ENCODE results near the gene RBPMS2.

RBPMS2 gene

GRCh38 chr15:64783796-64784195 lies 8.4 kb upstream of the RBPMS2 start:
- H3K14ac ChIP-seq (ENCODE audit: low read length in 2 of 2), result peak overlapping the region in 1 of 2 experiments; percentile 64
- no peaks in the 10 kb centered on the region for H3K36me3 ChIP-seq (ENCODE audit: control insufficient read depth in 1 of 2, insufficient read depth in 2 of 2, low read depth in 1 of 2, low read length in 2 of 2)
- DNase-seq, result no peak
- no peak overlapping the region for H2AK5ac ChIP-seq (ENCODE audit: low read length, severe bottlenecking)
- H2BK15ac ChIP-seq (ENCODE audit: low read depth, poor library complexity, severe bottlenecking), result no peak overlapping the region
- H3K9me3 ChIP-seq (ENCODE audit: control insufficient read depth, low read length), result no peaks in the 10 kb centered on the region
- 96% methylated on average over 4 of the region's 4 CpGs for WGBS
- H3K23ac ChIP-seq (ENCODE audit: low read length in 2 of 2), result no peak overlapping the region
- no peak overlapping the region for H3K4me2 ChIP-seq (ENCODE audit: low read length, poor library complexity, severe bottlenecking)
- no peak overlapping the region for H2BK5ac ChIP-seq (ENCODE audit: low read depth, low read length, poor library complexity, severe bottlenecking)
- no peak overlapping the region for H2BK120ac ChIP-seq (ENCODE audit: low read depth, low read length)
- no peak overlapping the region for H3K27ac ChIP-seq (ENCODE audit: low read length, poor library complexity, severe bottlenecking)
- no peaks in the 10 kb centered on the region for H3K4me1 ChIP-seq (ENCODE audit: control insufficient read depth, insufficient read depth, low read depth, low read length)
- peaks cover 0 to 12% of the 10 kb centered on the region in 2 experiments for H3K27me3 ChIP-seq (ENCODE audit: control insufficient read depth in 1 of 2, insufficient read depth in 1 of 2, low read length in 2 of 2)
- no peaks in the 10 kb centered on the region for H3K79me1 ChIP-seq (replicated peaks; ENCODE audit: low read length, poor library complexity, severe bottlenecking)
- H3K18ac ChIP-seq (ENCODE audit: low read depth in 1 of 2, low read length in 2 of 2), result no peak overlapping the region
- H2BK12ac ChIP-seq (ENCODE audit: low read length in 2 of 2), result no peak overlapping the region
- H3K9ac ChIP-seq (ENCODE audit: low read length), result no peak overlapping the region
- H3K4ac ChIP-seq (ENCODE audit: low read depth in 1 of 2, low read length in 2 of 2), result no peak overlapping the region
- no peak overlapping the region for H3K4me3 ChIP-seq (ENCODE audit: insufficient read depth in 1 of 2, low read depth in 1 of 2, low read length in 2 of 2)
- H4K91ac ChIP-seq (ENCODE audit: low read length), result no peak overlapping the region
- no peak overlapping the region for H4K8ac ChIP-seq (ENCODE audit: low read length)
- H2AFZ ChIP-seq (ENCODE audit: low read depth, low read length), result no peak overlapping the region

- Histone ChIP-seq H3K4me3 (ENCODE audit: insufficient read depth in 1 of 2, low read depth in 1 of 2, low read length in 2 of 2) (no peak overlapping the region), H2BK120ac (ENCODE audit: low read depth, low read length) (no peak overlapping the region), H3K9ac (ENCODE audit: low read length) (no peak overlapping the region), H3K27me3 (ENCODE audit: control insufficient read depth in 1 of 2, insufficient read depth in 1 of 2, low read length in 2 of 2) (peaks cover 0 to 16% of the 10 kb centered on the region in 2 experiments), H4K91ac (ENCODE audit: low read length) (no peak overlapping the region), H3K79me1 (replicated peaks; ENCODE audit: low read length, poor library complexity, severe bottlenecking) (no peaks in the 10 kb centered on the region), H3K4me1 (ENCODE audit: control insufficient read depth, insufficient read depth, low read depth, low read length) (no peaks in the 10 kb centered on the region), H2AFZ (ENCODE audit: low read depth, low read length) (no peak overlapping the region), H3K9me3 (ENCODE audit: control insufficient read depth, low read length) (no peaks in the 10 kb centered on the region), H2BK12ac (ENCODE audit: low read length in 2 of 2) (no peak overlapping the region), H3K36me3 (ENCODE audit: control insufficient read depth in 1 of 2, insufficient read depth in 2 of 2, low read depth in 1 of 2, low read length in 2 of 2) (no peaks in the 10 kb centered on the region), H2BK15ac (ENCODE audit: low read depth, poor library complexity, severe bottlenecking) (no peak overlapping the region), H3K4me2 (ENCODE audit: low read length, poor library complexity, severe bottlenecking) (no peak overlapping the region), H3K23ac (ENCODE audit: low read length in 2 of 2) (no peak overlapping the region), H2AK5ac (ENCODE audit: low read length, severe bottlenecking) (no peak overlapping the region), H2BK5ac (ENCODE audit: low read depth, low read length, poor library complexity, severe bottlenecking) (no peak overlapping the region), H4K8ac (ENCODE audit: low read length) (no peak overlapping the region), H3K27ac (ENCODE audit: low read length, poor library complexity, severe bottlenecking) (no peak overlapping the region), H3K18ac (ENCODE audit: low read depth in 1 of 2, low read length in 2 of 2) (no peak overlapping the region), H3K14ac (ENCODE audit: low read length in 2 of 2) (no peak overlapping the region), H3K4ac (ENCODE audit: low read depth in 1 of 2, low read length in 2 of 2) (no peak overlapping the region)
- WGBS, result 100% methylated on average over 3 of the region's 5 CpGs
- DNase-seq, result no peak
Measured at GRCh38 chr15:64782751-64783150, 7.4 kb upstream of the RBPMS2 start.

GRCh38 chr15:64781299-64781698 lies 5.9 kb upstream of the RBPMS2 start:
- WGBS, result 95% methylated on average over 6 of the region's 6 CpGs

GRCh38 chr15:64780600-64781156 lies 5.3 kb upstream of the RBPMS2 start:
- H2AFZ ChIP-seq (ENCODE audit: low read depth, low read length), result no peak overlapping the region
- no peak overlapping the region for H3K23ac ChIP-seq (ENCODE audit: low read length in 2 of 2)
- H3K4me1 ChIP-seq (ENCODE audit: control insufficient read depth, insufficient read depth, low read depth, low read length), result peaks cover 9% of the 10 kb centered on the region
- 93% methylated on average over 6 of the region's 8 CpGs for WGBS
- H4K8ac ChIP-seq (ENCODE audit: low read length), result no peak overlapping the region
- H3K9ac ChIP-seq (ENCODE audit: low read length), result no peak overlapping the region
- no peaks in the 10 kb centered on the region for H3K9me3 ChIP-seq (ENCODE audit: control insufficient read depth, low read length)
- H2BK12ac ChIP-seq (ENCODE audit: low read length in 2 of 2), result no peak overlapping the region
- H3K27ac ChIP-seq (ENCODE audit: low read length, poor library complexity, severe bottlenecking), result no peak overlapping the region
- H3K4me3 ChIP-seq (ENCODE audit: insufficient read depth in 1 of 2, low read depth in 1 of 2, low read length in 2 of 2), result no peak overlapping the region
- H4K91ac ChIP-seq (ENCODE audit: low read length), result no peak overlapping the region
- no peak for DNase-seq
- H3K79me1 ChIP-seq (replicated peaks; ENCODE audit: low read length, poor library complexity, severe bottlenecking), result no peaks in the 10 kb centered on the region
- no peaks in the 10 kb centered on the region for H3K36me3 ChIP-seq (ENCODE audit: control insufficient read depth in 1 of 2, insufficient read depth in 2 of 2, low read depth in 1 of 2, low read length in 2 of 2)
- no peak overlapping the region for H2AK5ac ChIP-seq (ENCODE audit: low read length, severe bottlenecking)
- H3K27me3 ChIP-seq (ENCODE audit: control insufficient read depth in 1 of 2, insufficient read depth in 1 of 2, low read length in 2 of 2), result peaks cover 0 to 31% of the 10 kb centered on the region in 2 experiments
- H2BK5ac ChIP-seq (ENCODE audit: low read depth, low read length, poor library complexity, severe bottlenecking), result no peak overlapping the region
- no peak overlapping the region for H3K14ac ChIP-seq (ENCODE audit: low read length in 2 of 2)
- H2BK120ac ChIP-seq (ENCODE audit: low read depth, low read length), result no peak overlapping the region
- no peak overlapping the region for H3K18ac ChIP-seq (ENCODE audit: low read depth in 1 of 2, low read length in 2 of 2)
- no peak overlapping the region for H3K4me2 ChIP-seq (ENCODE audit: low read length, poor library complexity, severe bottlenecking)
- H3K4ac ChIP-seq (ENCODE audit: low read depth in 1 of 2, low read length in 2 of 2), result no peak overlapping the region
- no peak overlapping the region for H2BK15ac ChIP-seq (ENCODE audit: low read depth, poor library complexity, severe bottlenecking)

More at GRCh38 chr15:64781299-64781698, 5.9 kb upstream of the RBPMS2 start:
- H2BK5ac ChIP-seq (ENCODE audit: low read depth, low read length, poor library complexity, severe bottlenecking), result no peak overlapping the region
- H3K4me2 ChIP-seq (ENCODE audit: low read length, poor library complexity, severe bottlenecking), result no peak overlapping the region
- no peak overlapping the region for H2BK15ac ChIP-seq (ENCODE audit: low read depth, poor library complexity, severe bottlenecking)
- no peak overlapping the region for H2BK120ac ChIP-seq (ENCODE audit: low read depth, low read length)
- H3K27me3 ChIP-seq (ENCODE audit: control insufficient read depth in 1 of 2, insufficient read depth in 1 of 2, low read length in 2 of 2), result peaks cover 0 to 27% of the 10 kb centered on the region in 2 experiments
- no peaks in the 10 kb centered on the region for H3K9me3 ChIP-seq (ENCODE audit: control insufficient read depth, low read length)
- H3K23ac ChIP-seq (ENCODE audit: low read length in 2 of 2), result no peak overlapping the region
- no peak overlapping the region for H2AK5ac ChIP-seq (ENCODE audit: low read length, severe bottlenecking)
- peaks cover 3% of the 10 kb centered on the region for H3K4me1 ChIP-seq (ENCODE audit: control insufficient read depth, insufficient read depth, low read depth, low read length)
- no peak overlapping the region for H4K91ac ChIP-seq (ENCODE audit: low read length)
- no peak overlapping the region for H2AFZ ChIP-seq (ENCODE audit: low read depth, low read length)
- H2BK12ac ChIP-seq (ENCODE audit: low read length in 2 of 2), result peak overlapping the region in 1 of 2 experiments; percentile 54
- H3K4ac ChIP-seq (ENCODE audit: low read depth in 1 of 2, low read length in 2 of 2), result no peak overlapping the region
- no peak overlapping the region for H3K9ac ChIP-seq (ENCODE audit: low read length)
- H3K4me3 ChIP-seq (ENCODE audit: insufficient read depth in 1 of 2, low read depth in 1 of 2, low read length in 2 of 2), result no peak overlapping the region
- no peaks in the 10 kb centered on the region for H3K36me3 ChIP-seq (ENCODE audit: control insufficient read depth in 1 of 2, insufficient read depth in 2 of 2, low read depth in 1 of 2, low read length in 2 of 2)
- no peak for DNase-seq
- no peaks in the 10 kb centered on the region for H3K79me1 ChIP-seq (replicated peaks; ENCODE audit: low read length, poor library complexity, severe bottlenecking)
- no peak overlapping the region for H4K8ac ChIP-seq (ENCODE audit: low read length)
- H3K18ac ChIP-seq (ENCODE audit: low read depth in 1 of 2, low read length in 2 of 2), result no peak overlapping the region
- H3K14ac ChIP-seq (ENCODE audit: low read length in 2 of 2), result no peak overlapping the region
- H3K27ac ChIP-seq (ENCODE audit: low read length, poor library complexity, severe bottlenecking), result no peak overlapping the region

Measured in mesenchymal stem cell (in vitro differentiated cells and primary cell).